Keratinocyte (primary cell): ENCODE data around the gene IFNA5. TPM values are rescaled to one million over a fixed set of nuclear protein-coding genes. Genes with fewer than 3 reads are reported as not detected.
A peak's percentile ranks its signal among the peaks of the same experiment; 100 is the strongest.

Source experiments
- DNase-seq: peaks from one replicate; pipeline ENCODE4 v3.0.0-alpha.2; 2011; ENCODE audit warnings: low read depth, missing footprints, low spot score
- FAIRE-seq: peaks from 2 replicates; lab custom pipeline; 2011; peaks lifted over from hg19 to GRCh38; lab: Jason Lieb, UNC
- H2AFZ ChIP-seq: 2 replicates; pipeline ENCODE4 v1.6.0; 2012; ENCODE audit warnings: low read length, control low read depth, inconsistent platforms; ENCODE audit not compliant: control insufficient read depth
- H3K27ac ChIP-seq: 2 replicates; pipeline ENCODE4 v1.5.1; 2011; ENCODE audit warnings: low read length; ENCODE audit not compliant: control insufficient read depth, insufficient read depth
- H3K27me3 ChIP-seq: 3 replicates; pipeline ENCODE4 v1.6.0; 2011; ENCODE audit warnings: low read length; ENCODE audit not compliant: control insufficient read depth, insufficient read depth; ENCODE audit errors: extremely low read depth
- H3K36me3 ChIP-seq, 2 experiments: 2 replicates in 1 of 2; 3 replicates in 1 of 2; pipeline ENCODE4 v1.5.1; 2011; ENCODE audit warnings: low read length in 2 of 2, mild to moderate bottlenecking in 1 of 2; ENCODE audit not compliant: control insufficient read depth in 2 of 2, insufficient read depth in 2 of 2; ENCODE audit errors: extremely low read depth in 1 of 2
- H3K4me1 ChIP-seq: 3 replicates; pipeline ENCODE4 v1.5.1; 2011; ENCODE audit warnings: low read length; ENCODE audit not compliant: control insufficient read depth, insufficient read depth; ENCODE audit errors: extremely low read depth
- H3K4me2 ChIP-seq: 3 replicates; pipeline ENCODE4 v1.6.0; 2011; ENCODE audit warnings: low read depth, low read length; ENCODE audit not compliant: control insufficient read depth, insufficient read depth; ENCODE audit errors: extremely low read depth
- H3K4me3 ChIP-seq, 3 experiments: fragments of 200-600 bp in 1 of 3; sonication (generic) in 1 of 3; 2 replicates in 2 of 3; 3 replicates in 1 of 3; pipeline ENCODE4 v1.5.1; 2011 to 2016; ENCODE audit warnings: low read length in 3 of 3, mild to moderate bottlenecking in 3 of 3, control low read depth in 2 of 3, inconsistent platforms in 1 of 3, low read depth in 1 of 3, mixed read lengths in 1 of 3, mixed run types in 1 of 3, moderate library complexity in 1 of 3; ENCODE audit not compliant: control insufficient read depth in 2 of 3, insufficient read depth in 2 of 3; ENCODE audit errors: extremely low read depth in 1 of 3
- H3K79me2 ChIP-seq: 2 replicates; pipeline ENCODE4 v1.6.0; 2012; ENCODE audit warnings: low read length; ENCODE audit not compliant: control insufficient read depth, insufficient read depth
- H3K9ac ChIP-seq: 3 replicates; pipeline ENCODE4 v1.6.0; 2011; ENCODE audit warnings: low read length; ENCODE audit not compliant: control insufficient read depth, insufficient read depth; ENCODE audit errors: extremely low read depth
- H3K9me1 ChIP-seq: 3 replicates; pipeline ENCODE4 v1.6.0; 2011; ENCODE audit warnings: low read length; ENCODE audit not compliant: control insufficient read depth, insufficient read depth; ENCODE audit errors: extremely low read depth
- H3K9me3 ChIP-seq: 2 replicates; pipeline ENCODE4 v1.5.1; 2012; ENCODE audit warnings: low read depth, low read length; ENCODE audit not compliant: control insufficient read depth
- H4K20me1 ChIP-seq: 3 replicates; pipeline ENCODE4 v1.6.0; 2011; ENCODE audit warnings: low read length; ENCODE audit not compliant: control insufficient read depth, insufficient read depth; ENCODE audit errors: extremely low read depth
- CTCF ChIP-seq, 3 experiments: IDR thresholded peaks in 1 of 3; conservative IDR thresholded peaks in 1 of 3; optimal IDR thresholded peaks in 1 of 3; 2 replicates in 2 of 3; 3 replicates in 1 of 3; pipeline versions ENCODE3 to v1.5.1; 2011; ENCODE audit warnings: low read length in 3 of 3, mild to moderate bottlenecking in 3 of 3, moderate library complexity in 2 of 3, control low read depth in 1 of 3, inconsistent platforms in 1 of 3; ENCODE audit not compliant: insufficient read depth in 2 of 3; ENCODE audit errors: extremely low read depth in 1 of 3
- EZH2 ChIP-seq: IDR thresholded peaks from one replicate; pipeline ENCODE4 v1.6.1; 2012; ENCODE audit warnings: inconsistent platforms, mild to moderate bottlenecking, low read length, moderate library complexity
- dilution Hi-C: fragments of 300-500 bp; cut with MboI; formaldehyde crosslinking; loops from one replicate; pipeline ENCODE4 v1.7.0; 2020; ENCODE audit warnings: low sequenced_read_pairs; ENCODE audit not compliant: extremely low pct_ligation_motif_present
- polyA plus RNA-seq, 5 experiments: library from polyadenylated mRNA; depleted of rRNA in 3 of 5; stranded (reverse) in 3 of 5; stranded (forward) in 1 of 5; unstranded in 1 of 5; fragments of >200 nt; gene quantifications; 1 replicate in 1 of 5; 2 replicates in 3 of 5; 3 replicates in 1 of 5; pipeline versions ENCODE4 v1.2.1 to v1.2.3, GENCODE V29; 2011 to 2012; ENCODE audit warnings: missing spikeins in 2 of 5, low read depth in 1 of 5, low replicate concordance in 1 of 5

The IFNA5 gene
- polyA plus RNA-seq, 1 donor (not counting 4 experiments of a cell fraction or from before 2014, with no cell fraction given): not detected

- Histone ChIP-seq H3K9me3 (no peaks in the 10 kb centered on the region), H3K4me2 (no peak overlapping the region), H3K9me1 (no peaks in the 10 kb centered on the region), H3K4me3 (no peak overlapping the region), H3K9ac (no peak overlapping the region), H3K79me2 (no peaks in the 10 kb centered on the region), H4K20me1 (no peaks in the 10 kb centered on the region), H3K27ac (no peak overlapping the region), H2AFZ (no peak overlapping the region), H3K36me3 (no peaks in the 10 kb centered on the region), H3K27me3 (peaks cover 11% of the 10 kb centered on the region), H3K4me1 (no peaks in the 10 kb centered on the region)
- no peak for DNase-seq
- TF ChIP-seq CTCF (optimal IDR thresholded peaks at IDR 0.05 in 1 of 3, IDR thresholded peaks at IDR 0.05 in 1 of 3, conservative IDR thresholded peaks at IDR 0.05 in 1 of 3; ENCODE audit: extremely low read depth in 1 of 3, insufficient read depth in 2 of 3, low read length in 3 of 3) (no peak), EZH2 (no peak)
- dilution Hi-C loops: no loop called here
- peak; percentile 67 for FAIRE-seq
These were observed 43.4 kb upstream of the IFNA5 start for GRCh38 chr9:21348430-21348970.

- no peaks in the 10 kb centered on the region for H3K79me2 ChIP-seq
- H3K27me3 ChIP-seq: no peaks in the 10 kb centered on the region
- TF ChIP-seq EZH2 (no peak), CTCF (optimal IDR thresholded peaks at IDR 0.05 in 1 of 3, IDR thresholded peaks at IDR 0.05 in 1 of 3, conservative IDR thresholded peaks at IDR 0.05 in 1 of 3; ENCODE audit: extremely low read depth in 1 of 3, insufficient read depth in 2 of 3, low read length in 3 of 3) (no peak)
- no peak overlapping the region for H3K9ac ChIP-seq
- no peaks in the 10 kb centered on the region for H3K9me1 ChIP-seq
- no peaks in the 10 kb centered on the region for H4K20me1 ChIP-seq
- no peak overlapping the region for H2AFZ ChIP-seq
- dilution Hi-C loops: no loop called here
- no peak overlapping the region for H3K4me3 ChIP-seq
- no peak for DNase-seq
- no peaks in the 10 kb centered on the region for H3K36me3 ChIP-seq
- no peak for FAIRE-seq
- no peak overlapping the region for H3K4me2 ChIP-seq
- H3K27ac ChIP-seq: no peak overlapping the region
- no peaks in the 10 kb centered on the region for H3K9me3 ChIP-seq
- H3K4me1 ChIP-seq: no peaks in the 10 kb centered on the region
These were observed 35.6 kb upstream of the IFNA5 start for GRCh38 chr9:21340735-21341134.
